SK-N-SH (cell line): ENCODE measurements around the gene BCL11B. TPM values are rescaled to one million over a fixed set of nuclear protein-coding genes. Genes with fewer than 3 reads are reported as not detected.

ENCODE experiments used
- CTCF ChIA-PET: fragments of 300-600, 350-600 bp; formaldehyde crosslinking; extraction: SDS; loops from one replicate; lab custom pipeline; 2021; lab: Yijun Ruan, JAX
- POLR2A ChIA-PET: fragments of 350-600 bp; sonication (Branson Sonifier 250); formaldehyde crosslinking; extraction: SDS; loops from one replicate; lab custom pipeline; 2020; ENCODE audit warnings: antibody characterized with exemption, inconsistent platforms; lab: Yijun Ruan, JAX
- DNase-seq: peaks from one replicate; pipeline ENCODE4 v3.0.0; 2012
- H2AFZ ChIP-seq: fragments of 200-600 bp; sonication (generic); 2 replicates; pipeline ENCODE4 v1.8.1; 2016; ENCODE audit warnings: antibody characterized with exemption, mild to moderate bottlenecking, low read depth
- H3F3A ChIP-seq: fragments of 200-600 bp; sonication (generic); replicated peaks from 2 replicates; pipeline ENCODE3; 2016; ENCODE audit warnings: antibody characterized with exemption, mild to moderate bottlenecking; ENCODE audit not compliant: insufficient read depth
- H3K27ac ChIP-seq, 2 experiments: fragments of 200-500 bp in 1 of 2; fragments of 200-600 bp in 1 of 2; sonication (Bioruptor generic) in 1 of 2; sonication (generic), shearing (Covaris generic) in 1 of 2; 2 replicates each; pipeline versions ENCODE4 v1.5.1 to v1.6.1; 2014 to 2016; ENCODE audit warnings: low read depth in 2 of 2, inconsistent platforms in 1 of 2, low read length in 1 of 2, mild to moderate bottlenecking in 1 of 2, mixed read lengths in 1 of 2
- H3K27me3 ChIP-seq: fragments of 200-600 bp; sonication (generic), shearing (Covaris generic); 2 replicates; pipeline ENCODE4 v1.6.1; 2016; ENCODE audit warnings: mixed run types; ENCODE audit not compliant: insufficient read depth
- H3K36me3 ChIP-seq, 2 experiments: fragments of 200-500 bp in 1 of 2; fragments of 200-600 bp in 1 of 2; sonication (Bioruptor generic) in 1 of 2; sonication (generic) in 1 of 2; replicated peaks in 1 of 2; 2 replicates each; pipeline versions ENCODE3 to v1.5.1; 2014 to 2016; ENCODE audit warnings: low read length in 1 of 2, mild to moderate bottlenecking in 1 of 2; ENCODE audit not compliant: insufficient read depth in 2 of 2, control insufficient read depth in 1 of 2
- H3K4me1 ChIP-seq, 2 experiments: fragments of 200-500 bp in 1 of 2; fragments of 200-600 bp in 1 of 2; sonication (Bioruptor generic) in 1 of 2; sonication (generic), shearing (Covaris generic) in 1 of 2; 2 replicates each; pipeline versions ENCODE4 v1.5.1 to v1.6.1; 2014 to 2016; ENCODE audit warnings: low read depth in 1 of 2, low read length in 1 of 2, mixed run types in 1 of 2; ENCODE audit not compliant: insufficient read depth in 2 of 2, control insufficient read depth in 1 of 2
- H3K4me2 ChIP-seq: fragments of 200-600 bp; sonication (generic), shearing (Covaris generic); 2 replicates; pipeline ENCODE4 v1.6.1; 2017; ENCODE audit warnings: mixed run types
- H3K4me3 ChIP-seq, 2 experiments: fragments of 200-500 bp in 1 of 2; fragments of 200-600 bp in 1 of 2; sonication (Bioruptor generic) in 1 of 2; sonication (generic), shearing (Covaris generic) in 1 of 2; 2 replicates each; pipeline versions ENCODE4 v1.5.1 to v1.8.1; 2014 to 2016; ENCODE audit warnings: low read depth in 2 of 2, inconsistent platforms in 1 of 2, low read length in 1 of 2, mild to moderate bottlenecking in 1 of 2, mixed read lengths in 1 of 2, moderate library complexity in 1 of 2
- H3K79me2 ChIP-seq: fragments of 200-600 bp; sonication (generic); 2 replicates; pipeline ENCODE4 v1.8.1; 2017; ENCODE audit warnings: mild to moderate bottlenecking; ENCODE audit not compliant: insufficient read depth
- H3K9ac ChIP-seq: fragments of 200-600 bp; sonication (generic); 2 replicates; pipeline ENCODE4 v1.6.1; 2017; ENCODE audit warnings: mixed run types
- H3K9me2 ChIP-seq: fragments of 200-600 bp; sonication (generic); 2 replicates; pipeline ENCODE4 v1.6.1; 2017; ENCODE audit warnings: mixed run types
- H3K9me3 ChIP-seq: fragments of 200-600 bp; sonication (generic); 2 replicates; pipeline ENCODE4 v1.6.1; 2017; ENCODE audit warnings: mixed run types, mild to moderate bottlenecking, moderate library complexity
- H4K20me1 ChIP-seq: fragments of 200-600 bp; sonication (generic); 2 replicates; pipeline ENCODE4 v1.6.1; 2017; ENCODE audit warnings: mild to moderate bottlenecking, mixed run types; ENCODE audit not compliant: insufficient read depth
- FOSL2 ChIP-seq: IDR thresholded peaks from 2 replicates; pipeline ENCODE4 v1.4.0; 2012; ENCODE audit warnings: low read depth, mild to moderate bottlenecking, moderate library complexity, borderline replicate concordance
- GATA2 ChIP-seq: sonication (generic); formaldehyde crosslinking; IDR thresholded peaks from 2 replicates; pipeline ENCODE4 v1.5.0; 2020; ENCODE audit warnings: mild to moderate bottlenecking, missing genetic modification reagents
- JUND ChIP-seq: IDR thresholded peaks from 2 replicates; pipeline ENCODE4 v1.4.0; 2012
- MAX ChIP-seq: IDR thresholded peaks from 2 replicates; pipeline ENCODE4 v1.4.0; 2012; ENCODE audit warnings: low read depth
- SIN3A ChIP-seq: IDR thresholded peaks from 2 replicates; pipeline ENCODE4 v1.6.1; 2012; ENCODE audit warnings: low read depth, mild to moderate bottlenecking, low read length, moderate library complexity, borderline replicate concordance
- TAF1 ChIP-seq: IDR thresholded peaks from 2 replicates; pipeline ENCODE4 v1.6.1; 2012; ENCODE audit warnings: low read depth, mild to moderate bottlenecking, low read length, moderate library complexity, borderline replicate concordance
- USF1 ChIP-seq: IDR thresholded peaks from 2 replicates; pipeline ENCODE4 v1.4.0; 2012; ENCODE audit warnings: low read depth, borderline replicate concordance
- YY1 ChIP-seq: IDR thresholded peaks from 2 replicates; pipeline ENCODE4 v1.4.0; 2012; ENCODE audit warnings: low read depth, mild to moderate bottlenecking
- ZBTB33 ChIP-seq: IDR thresholded peaks from 2 replicates; pipeline ENCODE4 v1.4.0; 2012; ENCODE audit warnings: low read depth, borderline replicate concordance
- WGBS: methylation state at CpG from one replicate; pipeline ENCODE4 v1.1.6; 2017; ENCODE audit warnings: low lambda C conversion rate; 5-methylcytosine and 5-hydroxymethylcytosine counted together
- polyA plus RNA-seq, 3 experiments: library from polyadenylated mRNA; depleted of rRNA; stranded (reverse); fragments of >200 nt; gene quantifications; 2 replicates each; pipeline ENCODE4 v1.2.3, GENCODE V29; 2012

The BCL11B gene
- polyA plus RNA-seq, 1 of the 3 experiments (the other 2 are of a cell fraction), result not detected

DNA sequence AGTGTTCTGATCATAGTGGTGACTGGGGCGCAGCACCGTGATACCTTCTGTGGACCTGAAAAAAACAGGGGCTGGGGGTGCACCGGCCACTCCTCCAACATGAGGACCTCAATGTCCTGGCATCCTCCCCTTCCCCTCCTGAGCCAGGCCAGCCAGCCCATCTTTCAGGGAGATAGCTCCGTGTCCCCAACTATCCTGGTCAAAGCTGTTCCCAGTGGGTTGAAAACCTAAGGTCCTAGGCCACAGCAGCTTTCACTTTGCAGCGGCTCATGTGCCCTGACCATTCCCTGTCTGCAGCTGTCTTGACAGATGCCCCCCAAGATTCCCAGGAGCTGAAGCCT is 75.7 kb downstream of the BCL11B start:
- no peaks in the 10 kb centered on the region for H3K9me3 ChIP-seq

DNA sequence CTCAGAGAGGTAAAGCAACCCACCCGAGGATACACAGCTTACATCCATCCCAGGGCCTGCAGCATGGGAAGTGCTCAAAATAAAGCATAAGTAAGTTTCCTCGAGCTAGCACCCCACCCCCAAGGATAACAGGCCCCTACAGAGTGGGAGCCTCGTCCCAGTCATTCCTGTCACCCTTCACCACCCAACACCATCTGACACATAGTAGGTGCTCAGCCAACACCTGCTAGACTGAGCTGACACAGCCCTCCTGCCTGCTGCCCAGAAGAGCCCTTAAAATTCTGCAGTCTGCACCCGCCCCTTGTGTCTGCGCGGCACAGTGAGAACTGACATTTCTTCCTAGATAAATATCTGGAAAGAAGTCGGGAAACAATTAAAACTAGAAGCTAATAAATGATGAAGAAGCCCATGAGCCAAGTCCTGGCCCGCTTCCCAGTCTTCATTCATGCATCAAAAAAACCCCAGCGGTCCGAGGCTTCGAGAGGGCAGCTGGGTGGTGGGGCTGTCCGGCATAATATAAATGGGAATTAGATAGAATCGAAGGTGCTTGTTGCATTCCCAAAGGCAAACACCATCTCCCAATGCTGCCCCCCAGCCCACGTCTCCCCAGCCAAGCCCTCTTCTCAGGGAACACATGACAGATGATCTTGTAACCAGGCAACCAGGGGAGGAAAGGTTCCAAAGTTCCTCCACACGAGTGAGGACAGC is 76.2 kb downstream of the BCL11B start:
- POLR2A ChIA-PET, result no interaction called here
- 12% methylated on average over 14 of the region's 15 CpGs for WGBS

More for the DNA sequence above, 75.7 kb downstream of the BCL11B start:
- Histone ChIP-seq H3K36me3 (no peaks in the 10 kb centered on the region), H3K9me2 (no peaks in the 10 kb centered on the region), H4K20me1 (no peaks in the 10 kb centered on the region), H3K27me3 (peaks cover 98% of the 10 kb centered on the region), H3K27ac (no peak overlapping the region), H3K4me3 (no peak overlapping the region)
- 16% methylated on average over 5 of the region's 5 CpGs for WGBS
- no peak for DNase-seq
- TF ChIP-seq TAF1 (no peak), GATA2 (CRISPR knock-in tag) (no peak), FOSL2 (no peak)
- TF ChIP-seq, all 33 proteins: peak for 0
- no peak overlapping the region for H2AFZ ChIP-seq
- no peak overlapping the region for H3K9ac ChIP-seq
- no peak overlapping the region for H3K4me2 ChIP-seq
- ChIA-PET CTCF (no interaction called here), POLR2A (interaction anchor here (0.6 kb wide), 1 partner anchor 19 kb away, joined by 3 read pairs; no protein-coding TSS in a partner anchor)
- peaks cover 0 to 7% of the 10 kb centered on the region in 2 experiments; a peak in 1 of 4 replicates for H3K4me1 ChIP-seq
- no peaks in the 10 kb centered on the region for H3K79me2 ChIP-seq
- no peaks in the 10 kb centered on the region for H3F3A ChIP-seq

More for the DNA sequence above, 76.2 kb downstream of the BCL11B start:
- H3K9me3 ChIP-seq, result no peaks in the 10 kb centered on the region
- no peak for DNase-seq
- no peaks in the 10 kb centered on the region for H3K79me2 ChIP-seq
- no peak overlapping the region for H2AFZ ChIP-seq
- H3K4me1 ChIP-seq, result peaks cover 0 to 7% of the 10 kb centered on the region in 2 experiments; a peak in 1 of 4 replicates
- H3K36me3 ChIP-seq, result no peaks in the 10 kb centered on the region
- TF ChIP-seq JUND (no peak), MAX (no peak), SIN3A (no peak), YY1 (no peak), USF1 (no peak), ZBTB33 (no peak)
- H3K9ac ChIP-seq, result no peak overlapping the region
- H3F3A ChIP-seq, result no peaks in the 10 kb centered on the region
- H3K4me3 ChIP-seq, result no peak overlapping the region
- no peaks in the 10 kb centered on the region for H3K9me2 ChIP-seq
- H4K20me1 ChIP-seq, result no peaks in the 10 kb centered on the region
- no peak overlapping the region for H3K27ac ChIP-seq
- H3K27me3 ChIP-seq, result peaks cover 98% of the 10 kb centered on the region
- H3K4me2 ChIP-seq, result no peak overlapping the region
- CTCF ChIA-PET, result no interaction called here
